HepG2 (cell line): ENCODE results near the gene SRC. TPM values are rescaled to one million over a fixed set of nuclear protein-coding genes. Genes with fewer than 3 reads are reported as not detected.

Source experiments
- HNRNPLL ChIP-seq: fragments of 200-400 bp; formaldehyde crosslinking; IDR thresholded peaks from 2 replicates; pipeline ENCODE4 v1.6.1; 2017; ENCODE audit warnings: mild to moderate bottlenecking, low read depth, low read length; ENCODE audit not compliant: poor library complexity, severe bottlenecking
- MATR3 ChIP-seq: sonication (generic); formaldehyde crosslinking; IDR thresholded peaks from 2 replicates; pipeline ENCODE4 v1.4.0; 2020; ENCODE audit warnings: missing genetic modification reagents
- PHF8 ChIP-seq: sonication (generic); formaldehyde crosslinking; IDR thresholded peaks from 2 replicates; pipeline ENCODE4 v1.5.0; 2020; ENCODE audit warnings: missing genetic modification reagents
- RELA ChIP-seq: sonication (generic); formaldehyde crosslinking; IDR thresholded peaks from 2 replicates; pipeline ENCODE4 v1.4.0; 2020; ENCODE audit warnings: missing genetic modification reagents
- SIX4 ChIP-seq: sonication (generic); formaldehyde crosslinking; IDR thresholded peaks from 2 replicates; pipeline ENCODE4 v1.4.0; 2020; ENCODE audit warnings: missing genetic modification reagents
- SP140L ChIP-seq: sonication (generic); formaldehyde crosslinking; IDR thresholded peaks from 2 replicates; pipeline ENCODE4 v1.4.0; 2020; ENCODE audit warnings: missing genetic modification reagents, borderline replicate concordance
- SP4 ChIP-seq: sonication (generic); formaldehyde crosslinking; IDR thresholded peaks from 2 replicates; pipeline ENCODE4 v1.8.1; 2023; ENCODE audit warnings: mild to moderate bottlenecking, missing genetic modification reagents
- TCF7L2 ChIP-seq: IDR thresholded peaks from 2 replicates; pipeline ENCODE4 v1.6.1; 2011; ENCODE audit warnings: mild to moderate bottlenecking, low read depth, low read length, moderate library complexity
- THAP8 ChIP-seq: sonication (generic); formaldehyde crosslinking; IDR thresholded peaks from 2 replicates; pipeline ENCODE4 v1.5.1; 2020; ENCODE audit warnings: missing genetic modification reagents, mild to moderate bottlenecking, borderline replicate concordance
- YEATS4 ChIP-seq: sonication (generic); formaldehyde crosslinking; IDR thresholded peaks from 2 replicates; pipeline ENCODE4 v1.4.0; 2020; ENCODE audit warnings: missing genetic modification reagents, borderline replicate concordance
- ZBTB42 ChIP-seq: sonication (generic); formaldehyde crosslinking; IDR thresholded peaks from 2 replicates; pipeline ENCODE4 v1.5.0; 2020; ENCODE audit warnings: mild to moderate bottlenecking, missing genetic modification reagents
- ZEB1 ChIP-seq: IDR thresholded peaks from 2 replicates; pipeline ENCODE4 v1.6.1; 2012; ENCODE audit warnings: mild to moderate bottlenecking, low read depth, inconsistent platforms; ENCODE audit not compliant: insufficient replicate concordance
- ZNF687 ChIP-seq: sonication (generic); formaldehyde crosslinking; IDR thresholded peaks from 2 replicates; pipeline ENCODE4 v1.5.1; 2020; ENCODE audit warnings: mild to moderate bottlenecking, missing genetic modification reagents, moderate library complexity
- ZNF850 ChIP-seq: sonication (generic); formaldehyde crosslinking; conservative IDR thresholded peaks from 2 replicates; pipeline ENCODE4 v1.9.0; 2021; ENCODE audit warnings: mild to moderate bottlenecking, missing genetic modification reagents
- polyA plus RNA-seq, 8 experiments: library from polyadenylated mRNA; depleted of rRNA in 3 of 8; stranded (reverse) in 7 of 8; unstranded in 1 of 8; fragments of >200 nt; fragmentation: Illumina TruSeq in 4 of 8; extraction: Trizol in 4 of 8; gene quantifications; 2 replicates each; pipeline versions ENCODE4 v1.2.1 to v1.2.3, GENCODE V29; 2011 to 2016; ENCODE audit warnings: low read depth in 4 of 8, missing spikeins in 1 of 8, mixed read lengths in 1 of 8; ENCODE audit not compliant: insufficient read depth in 1 of 8
- total RNA-seq, 5 experiments: library from RNA; depleted of rRNA; stranded (reverse); fragments of >200 nt; fragmentation: Illumina TruSeq; extraction: Trizol; gene quantifications; 2 replicates each; pipeline ENCODE4 v1.2.3, GENCODE V29; 2016; ENCODE audit warnings: low read depth in 1 of 5
- TF ChIP-seq, protein P1 (sequence below): sonication (generic); formaldehyde crosslinking; IDR thresholded peaks from 2 replicates; pipeline ENCODE4 v1.4.0; 2020; ENCODE audit warnings: missing genetic modification reagents, borderline replicate concordance
- TF ChIP-seq, protein P2 (sequence below): fragments of 450-650 bp; IDR thresholded peaks from 2 replicates; pipeline ENCODE4 v1.6.1; 2016
- TF ChIP-seq, protein P3 (sequence below): sonication (generic); formaldehyde crosslinking; IDR thresholded peaks from 2 replicates; pipeline ENCODE4 v1.5.0; 2020; ENCODE audit warnings: missing genetic modification reagents

The SRC gene
- total and polyA plus RNA-seq, 2 of the 13 experiments (the other 11 are each of a cell fraction or from before 2014, with no cell fraction given) = 54.7 to 192 TPM

GRCh38 chr20:37345339-37346235 lies at the start of gene SRC (continued):
- TF ChIP-seq ZNF687 (CRISPR knock-in tag) (peak; percentile 69), MATR3 (CRISPR knock-in tag) (no peak), YEATS4 (CRISPR knock-in tag) (peak; percentile 27; the same call in 1 of the 2 replicates), TCF7L2 (no peak), ZNF850 (CRISPR knock-in tag) (no peak), SP4 (0 out of 2 replicates have a peak, but pooled peaks have one; percentile 39), SP140L (CRISPR knock-in tag) (no peak), SIX4 (0 out of 2 replicates have a peak, but pooled peaks have one; percentile 6), ZEB1 (no peak), RELA (CRISPR knock-in tag) (0 out of 2 replicates have a peak, but pooled peaks have one; percentile 41), ZBTB42 (CRISPR knock-in tag) (peak; percentile 37; the same call in 1 of the 2 replicates), PHF8 (CRISPR knock-in tag) (peak; percentile 73), THAP8 (0 out of 2 replicates have a peak, but pooled peaks have one; percentile 9), HNRNPLL (peak; percentile 58)
- TF ChIP-seq, protein P1, sequence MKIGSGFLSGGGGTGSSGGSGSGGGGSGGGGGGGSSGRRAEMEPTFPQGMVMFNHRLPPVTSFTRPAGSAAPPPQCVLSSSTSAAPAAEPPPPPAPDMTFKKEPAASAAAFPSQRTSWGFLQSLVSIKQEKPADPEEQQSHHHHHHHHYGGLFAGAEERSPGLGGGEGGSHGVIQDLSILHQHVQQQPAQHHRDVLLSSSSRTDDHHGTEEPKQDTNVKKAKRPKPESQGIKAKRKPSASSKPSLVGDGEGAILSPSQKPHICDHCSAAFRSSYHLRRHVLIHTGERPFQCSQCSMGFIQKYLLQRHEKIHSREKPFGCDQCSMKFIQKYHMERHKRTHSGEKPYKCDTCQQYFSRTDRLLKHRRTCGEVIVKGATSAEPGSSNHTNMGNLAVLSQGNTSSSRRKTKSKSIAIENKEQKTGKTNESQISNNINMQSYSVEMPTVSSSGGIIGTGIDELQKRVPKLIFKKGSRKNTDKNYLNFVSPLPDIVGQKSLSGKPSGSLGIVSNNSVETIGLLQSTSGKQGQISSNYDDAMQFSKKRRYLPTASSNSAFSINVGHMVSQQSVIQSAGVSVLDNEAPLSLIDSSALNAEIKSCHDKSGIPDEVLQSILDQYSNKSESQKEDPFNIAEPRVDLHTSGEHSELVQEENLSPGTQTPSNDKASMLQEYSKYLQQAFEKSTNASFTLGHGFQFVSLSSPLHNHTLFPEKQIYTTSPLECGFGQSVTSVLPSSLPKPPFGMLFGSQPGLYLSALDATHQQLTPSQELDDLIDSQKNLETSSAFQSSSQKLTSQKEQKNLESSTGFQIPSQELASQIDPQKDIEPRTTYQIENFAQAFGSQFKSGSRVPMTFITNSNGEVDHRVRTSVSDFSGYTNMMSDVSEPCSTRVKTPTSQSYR (CRISPR knock-in tag) = peak; percentile 51; the same call in 1 of the 2 replicates
- TF ChIP-seq, protein P2, sequence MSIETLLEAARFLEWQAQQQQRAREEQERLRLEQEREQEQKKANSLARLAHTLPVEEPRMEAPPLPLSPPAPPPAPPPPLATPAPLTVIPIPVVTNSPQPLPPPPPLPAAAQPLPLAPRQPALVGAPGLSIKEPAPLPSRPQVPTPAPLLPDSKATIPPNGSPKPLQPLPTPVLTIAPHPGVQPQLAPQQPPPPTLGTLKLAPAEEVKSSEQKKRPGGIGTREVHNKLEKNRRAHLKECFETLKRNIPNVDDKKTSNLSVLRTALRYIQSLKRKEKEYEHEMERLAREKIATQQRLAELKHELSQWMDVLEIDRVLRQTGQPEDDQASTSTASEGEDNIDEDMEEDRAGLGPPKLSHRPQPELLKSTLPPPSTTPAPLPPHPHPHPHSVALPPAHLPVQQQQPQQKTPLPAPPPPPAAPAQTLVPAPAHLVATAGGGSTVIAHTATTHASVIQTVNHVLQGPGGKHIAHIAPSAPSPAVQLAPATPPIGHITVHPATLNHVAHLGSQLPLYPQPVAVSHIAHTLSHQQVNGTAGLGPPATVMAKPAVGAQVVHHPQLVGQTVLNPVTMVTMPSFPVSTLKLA = no peak
- TF ChIP-seq, protein P3, sequence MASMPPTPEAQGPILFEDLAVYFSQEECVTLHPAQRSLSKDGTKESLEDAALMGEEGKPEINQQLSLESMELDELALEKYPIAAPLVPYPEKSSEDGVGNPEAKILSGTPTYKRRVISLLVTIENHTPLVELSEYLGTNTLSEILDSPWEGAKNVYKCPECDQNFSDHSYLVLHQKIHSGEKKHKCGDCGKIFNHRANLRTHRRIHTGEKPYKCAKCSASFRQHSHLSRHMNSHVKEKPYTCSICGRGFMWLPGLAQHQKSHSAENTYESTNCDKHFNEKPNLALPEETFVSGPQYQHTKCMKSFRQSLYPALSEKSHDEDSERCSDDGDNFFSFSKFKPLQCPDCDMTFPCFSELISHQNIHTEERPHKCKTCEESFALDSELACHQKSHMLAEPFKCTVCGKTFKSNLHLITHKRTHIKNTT (CRISPR knock-in tag) = no peak
